Activated naive CD8-positive, alpha-beta T cell treated with anti-CD3 and anti-CD28 coated beads, Interleukin-2, amount 10 ng/mL, durations not matched to agents 7 days and 5 days (primary cell): ENCODE results near the gene SLIT1. TPM values are rescaled to one million over a fixed set of nuclear protein-coding genes. Genes with fewer than 3 reads are reported as not detected.

ENCODE experiments used
- ATAC-seq: fragments of 150-1000 bp; cut with Tn5 transposase; one replicate; pipeline ENCODE4 v1.10.0; 2021; ENCODE audit warnings: low read depth, moderate library complexity
- POLR2A ChIA-PET: fragments of 350-600 bp; sonication (Branson Sonifier 250); formaldehyde crosslinking; loops from one replicate; lab custom pipeline; 2021; ENCODE audit warnings: antibody characterized with exemption; lab: Charles Lee
- DNase-seq: peaks from one replicate; pipeline ENCODE4 v3.0.0; 2021
- H3K27ac Mint-ChIP-seq: one replicate; pipeline ENCODE4 v1.8.0; 2022; ENCODE audit warnings: mild to moderate bottlenecking, mixed read lengths
- H3K27me3 Mint-ChIP-seq: one replicate; pipeline ENCODE4 v1.8.0; 2022; ENCODE audit warnings: mild to moderate bottlenecking, moderate library complexity, mixed read lengths
- H3K36me3 Mint-ChIP-seq: one replicate; pipeline ENCODE4 v1.8.0; 2021; ENCODE audit warnings: mild to moderate bottlenecking, mixed read lengths
- H3K4me1 Mint-ChIP-seq: one replicate; pipeline ENCODE4 v1.8.0; 2021; ENCODE audit warnings: mixed read lengths
- H3K4me3 Mint-ChIP-seq: one replicate; pipeline ENCODE4 v1.8.0; 2022; ENCODE audit warnings: mild to moderate bottlenecking, moderate library complexity, mixed read lengths
- H3K9me3 Mint-ChIP-seq: one replicate; pipeline ENCODE4 v1.8.0; 2021; ENCODE audit warnings: mixed read lengths
- total RNA-seq, 2 experiments: library from RNA; stranded (reverse); gene quantifications; one replicate each; pipeline ENCODE4 v1.2.3, GENCODE V29; 2021

Gene SLIT1
- total RNA-seq, 2 experiments from 2014 or later: 0.37 to 0.44 TPM

GRCh38 chr10:97069576-97070362, 116.0 kb downstream of the SLIT1 start:
- POLR2A ChIA-PET: no interaction called here
- DNase-seq (no peak), ATAC-seq (no peak)
- no peaks in the 10 kb centered on the region for H3K36me3 Mint-ChIP-seq
- H3K9me3 Mint-ChIP-seq: peaks cover 8% of the 10 kb centered on the region
- H3K27me3 Mint-ChIP-seq: peaks cover 8% of the 10 kb centered on the region
- H3K4me3 Mint-ChIP-seq: no peak overlapping the region
- no peak overlapping the region for H3K27ac Mint-ChIP-seq
- H3K4me1 Mint-ChIP-seq: peaks cover 9% of the 10 kb centered on the region

- H3K27ac Mint-ChIP-seq: no peak overlapping the region
- peaks cover 8% of the 10 kb centered on the region for H3K27me3 Mint-ChIP-seq
- ATAC-seq: no peak
- H3K4me1 Mint-ChIP-seq: peaks cover 9% of the 10 kb centered on the region
- H3K9me3 Mint-ChIP-seq: peaks cover 8% of the 10 kb centered on the region
- DNase-seq: no peak
- POLR2A ChIA-PET: no interaction called here
- no peak overlapping the region for H3K4me3 Mint-ChIP-seq
- H3K36me3 Mint-ChIP-seq: no peaks in the 10 kb centered on the region
Measured at GRCh38 chr10:97069026-97069425, 116.7 kb downstream of the SLIT1 start.

- Mint-ChIP-seq H3K4me3 (no peak overlapping the region), H3K36me3 (no peaks in the 10 kb centered on the region), H3K9me3 (peaks cover 8% of the 10 kb centered on the region), H3K4me1 (peaks cover 9% of the 10 kb centered on the region), H3K27ac (no peak overlapping the region), H3K27me3 (peaks cover 4% of the 10 kb centered on the region)
- POLR2A ChIA-PET: no interaction called here
- no peak for DNase-seq
- no peak for ATAC-seq
Measured at GRCh38 chr10:97067716-97068391, 117.9 kb downstream of the SLIT1 start.

- no peak for ATAC-seq
Measured at GRCh38 chr10:97066877-97067555, 118.7 kb downstream of the SLIT1 start.

GRCh38 chr10:97065686-97066660, 119.8 kb downstream of the SLIT1 start:
- Mint-ChIP-seq H3K9me3 (peaks cover 8% of the 10 kb centered on the region), H3K4me3 (no peak overlapping the region), H3K27ac (no peak overlapping the region), H3K36me3 (no peaks in the 10 kb centered on the region), H3K4me1 (peaks cover 9% of the 10 kb centered on the region), H3K27me3 (no peaks in the 10 kb centered on the region)
- POLR2A ChIA-PET: no interaction called here
- DNase-seq: no peak
- ATAC-seq: no peak

More at GRCh38 chr10:97066877-97067555, 118.7 kb downstream of the SLIT1 start:
- H3K27me3 Mint-ChIP-seq: peaks cover 4% of the 10 kb centered on the region
- POLR2A ChIA-PET: no interaction called here
- no peak overlapping the region for H3K27ac Mint-ChIP-seq
- no peak overlapping the region for H3K4me3 Mint-ChIP-seq
- DNase-seq: no peak
- H3K9me3 Mint-ChIP-seq: peaks cover 8% of the 10 kb centered on the region
- H3K4me1 Mint-ChIP-seq: peaks cover 9% of the 10 kb centered on the region
- no peaks in the 10 kb centered on the region for H3K36me3 Mint-ChIP-seq

GRCh38 chr10:97065128-97065527, 120.6 kb downstream of the SLIT1 start:
- no peak overlapping the region for H3K4me3 Mint-ChIP-seq
- no peak overlapping the region for H3K27ac Mint-ChIP-seq
- H3K27me3 Mint-ChIP-seq: no peaks in the 10 kb centered on the region
- no peak for DNase-seq
- peaks cover 9% of the 10 kb centered on the region for H3K4me1 Mint-ChIP-seq
- POLR2A ChIA-PET: no interaction called here
- ATAC-seq: no peak
- peaks cover 8% of the 10 kb centered on the region for H3K9me3 Mint-ChIP-seq
- no peaks in the 10 kb centered on the region for H3K36me3 Mint-ChIP-seq

GRCh38 chr10:97063983-97064837, 121.5 kb downstream of the SLIT1 start:
- Mint-ChIP-seq H3K9me3 (peaks cover under 1% of the 10 kb centered on the region), H3K27me3 (no peaks in the 10 kb centered on the region), H3K4me1 (peaks cover under 1% of the 10 kb centered on the region), H3K27ac (no peak overlapping the region), H3K4me3 (no peak overlapping the region), H3K36me3 (no peaks in the 10 kb centered on the region)
- DNase-seq: no peak
- POLR2A ChIA-PET: no interaction called here
- no peak for ATAC-seq

- no peaks in the 10 kb centered on the region for H3K36me3 Mint-ChIP-seq
- POLR2A ChIA-PET: no interaction called here
- no peak for DNase-seq
- no peak overlapping the region for H3K27ac Mint-ChIP-seq
- H3K9me3 Mint-ChIP-seq: no peaks in the 10 kb centered on the region
- no peak for ATAC-seq
- no peaks in the 10 kb centered on the region for H3K4me1 Mint-ChIP-seq
- H3K4me3 Mint-ChIP-seq: no peak overlapping the region
- H3K27me3 Mint-ChIP-seq: no peaks in the 10 kb centered on the region
Measured at GRCh38 chr10:97063271-97063982, 122.3 kb downstream of the SLIT1 start.

- Mint-ChIP-seq H3K4me3 (no peak overlapping the region), H3K27ac (no peak overlapping the region), H3K36me3 (no peaks in the 10 kb centered on the region), H3K4me1 (no peaks in the 10 kb centered on the region), H3K9me3 (no peaks in the 10 kb centered on the region), H3K27me3 (peaks cover 2% of the 10 kb centered on the region)
- DNase-seq (no peak), ATAC-seq (no peak)
- POLR2A ChIA-PET: no interaction called here
Measured at GRCh38 chr10:97062456-97062855, 123.3 kb downstream of the SLIT1 start.

GRCh38 chr10:97062046-97062445, 123.7 kb downstream of the SLIT1 start:
- POLR2A ChIA-PET: no interaction called here
- H3K27me3 Mint-ChIP-seq: peaks cover 3% of the 10 kb centered on the region

GRCh38 chr10:97061423-97061822, 124.3 kb downstream of the SLIT1 start:
- H3K36me3 Mint-ChIP-seq: no peaks in the 10 kb centered on the region
- H3K4me3 Mint-ChIP-seq: no peak overlapping the region
- ATAC-seq (no peak), DNase-seq (no peak)
- H3K27me3 Mint-ChIP-seq: peaks cover 3% of the 10 kb centered on the region
- POLR2A ChIA-PET: no interaction called here
- no peaks in the 10 kb centered on the region for H3K4me1 Mint-ChIP-seq
- no peak overlapping the region for H3K27ac Mint-ChIP-seq
- no peaks in the 10 kb centered on the region for H3K9me3 Mint-ChIP-seq

More at GRCh38 chr10:97062046-97062445, 123.7 kb downstream of the SLIT1 start:
- Mint-ChIP-seq H3K4me1 (no peaks in the 10 kb centered on the region), H3K36me3 (no peaks in the 10 kb centered on the region), H3K4me3 (no peak overlapping the region), H3K9me3 (no peaks in the 10 kb centered on the region), H3K27ac (no peak overlapping the region)
- ATAC-seq (no peak), DNase-seq (no peak)
